Measurements from ENCODE around the gene ANKFN1.

The ANKFN1 gene

DNA sequence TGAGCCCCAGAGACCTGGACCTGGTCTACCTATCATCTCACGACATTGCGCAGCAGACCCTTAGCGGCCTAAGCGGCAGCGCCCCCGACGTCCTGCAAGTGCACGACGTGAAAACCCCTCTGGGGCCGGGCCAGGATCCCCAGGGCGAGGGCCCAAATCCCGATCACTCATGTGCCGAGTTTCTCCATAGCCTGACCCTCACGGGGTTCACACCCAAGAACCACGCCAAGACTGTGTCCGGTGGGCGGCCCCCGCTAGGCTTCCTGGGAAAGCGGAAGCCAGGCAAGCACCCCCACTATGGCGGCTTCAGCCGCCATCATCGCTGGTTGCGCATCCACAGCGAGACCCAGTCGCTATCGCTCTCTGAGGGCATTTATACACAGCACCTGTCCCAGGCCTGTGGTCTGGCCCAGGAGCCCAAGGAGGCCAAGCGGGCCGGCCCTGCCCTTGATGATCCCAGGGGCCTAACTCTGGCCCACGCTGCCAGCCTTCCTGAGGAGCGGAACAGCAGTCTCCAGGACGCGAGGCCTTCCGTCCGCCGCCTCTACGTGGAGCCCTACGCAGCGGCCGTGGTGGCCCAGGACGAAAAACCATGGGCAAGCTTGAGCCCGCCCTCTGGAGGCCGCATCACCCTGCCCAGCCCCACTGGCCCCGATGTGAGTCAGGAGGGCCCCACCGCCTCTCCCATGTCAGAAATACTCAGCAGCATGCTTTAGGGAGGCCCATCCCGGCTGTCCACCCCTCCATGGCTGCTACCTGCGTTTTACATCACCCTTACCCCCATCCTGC, 357.5 kb downstream of the ANKFN1 start:
- ChIA-PET POLR2A (no interaction called here), CTCF (interaction anchor here (3.1 kb wide), 1 partner anchor 11 kb away, joined by 13 read pairs; no protein-coding TSS in a partner anchor)
- no peak for TF ChIP-seq CTCF (IDR thresholded peaks at IDR 0.05; ENCODE audit: control extremely low read depth, extremely low read depth, low read depth, missing control alignments)
- DNase-seq (ENCODE audit: extremely low spot score): no peak

DNA sequence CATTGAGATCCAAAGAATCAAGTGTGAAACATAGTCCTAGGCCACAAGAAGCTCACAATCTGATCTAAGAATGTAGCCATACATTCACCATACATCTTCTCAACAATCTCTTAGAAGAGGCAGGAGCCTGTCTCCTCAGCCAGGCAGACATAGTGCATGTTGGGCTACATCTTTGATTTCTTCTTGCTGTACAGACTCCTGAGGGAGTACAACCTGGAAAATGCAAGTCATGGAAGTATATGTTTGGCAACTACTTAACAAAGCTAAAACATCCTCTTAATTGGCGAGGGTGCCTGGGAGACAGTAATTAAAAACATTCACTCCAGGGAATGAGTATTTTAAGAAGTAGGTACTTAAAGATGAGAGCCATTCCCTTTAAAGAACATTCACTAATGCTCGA, 361.0 kb downstream of the ANKFN1 start:
- no peak for DNase-seq (ENCODE audit: extremely low spot score)
- no peak for TF ChIP-seq CTCF (IDR thresholded peaks at IDR 0.05; ENCODE audit: control extremely low read depth, extremely low read depth, low read depth, missing control alignments)
- POLR2A ChIA-PET: no interaction called here
- CTCF ChIA-PET: interaction anchor here (1.0 to 1.8 kb wide), 4 partner anchors 10 to 15 kb away, joined by 3 to 9 read pairs (median 4); no protein-coding TSS in a partner anchor

GRCh38 chr17:56514899-56515298, 361.6 kb downstream of the ANKFN1 start:
- DNase-seq (ENCODE audit: extremely low spot score): no peak
- ChIA-PET POLR2A (no interaction called here), CTCF (interaction anchor here (1.6 to 1.8 kb wide), 3 partner anchors 11 to 15 kb away, joined by 4 to 9 read pairs (median 4); no protein-coding TSS in a partner anchor)
- no peak for TF ChIP-seq CTCF (IDR thresholded peaks at IDR 0.05; ENCODE audit: control extremely low read depth, extremely low read depth, low read depth, missing control alignments)

DNA sequence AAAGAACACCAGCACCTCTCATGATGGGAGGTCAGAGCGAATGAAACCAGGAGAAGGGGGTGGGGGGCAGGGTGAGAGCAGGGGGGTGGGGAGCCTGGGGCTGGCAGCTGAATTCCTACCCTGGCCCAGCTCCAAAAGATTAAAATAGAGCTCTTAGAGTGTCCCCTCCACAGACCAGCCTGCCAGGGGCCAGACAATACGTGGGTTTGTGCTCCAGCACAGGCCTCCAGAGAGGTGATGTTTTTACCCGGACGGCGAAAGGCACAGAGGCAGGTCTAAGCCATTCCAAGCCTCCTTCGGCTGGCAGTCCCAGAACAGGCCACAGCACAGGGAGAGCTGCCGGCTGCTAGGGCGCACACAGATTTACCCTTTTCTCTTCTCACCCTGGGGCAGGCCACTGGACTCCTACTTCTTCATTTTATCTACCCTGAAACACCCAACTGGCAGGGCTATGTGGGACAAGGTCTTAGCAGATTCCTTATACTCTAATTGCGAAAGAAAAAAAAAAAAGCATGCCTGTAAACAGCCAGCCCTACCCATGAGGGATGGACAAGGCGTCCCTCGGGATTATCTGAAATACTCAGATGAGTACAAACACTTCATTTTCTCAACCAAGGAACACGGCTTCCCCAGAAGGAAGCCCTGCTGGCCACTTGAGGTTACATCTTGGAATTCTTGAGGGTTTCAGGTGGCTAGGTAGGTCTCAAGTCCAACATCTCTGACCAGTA, 368.3 kb downstream of the ANKFN1 start:
- POLR2A ChIA-PET: no interaction called here

GRCh38 chr17:56523042-56523441, 369.8 kb downstream of the ANKFN1 start:
- DNase-seq (ENCODE audit: extremely low spot score): no peak

More for the DNA sequence above, 368.3 kb downstream of the ANKFN1 start:
- no peak for TF ChIP-seq CTCF (IDR thresholded peaks at IDR 0.05; ENCODE audit: control extremely low read depth, extremely low read depth, low read depth, missing control alignments)
- CTCF ChIA-PET: no interaction called here
- no peak for DNase-seq (ENCODE audit: extremely low spot score)

More at GRCh38 chr17:56523042-56523441, 369.8 kb downstream of the ANKFN1 start:
- ChIA-PET CTCF (interaction anchor here (1.1 kb wide), 1 partner anchor 14 kb away, joined by 3 read pairs; no protein-coding TSS in a partner anchor), POLR2A (no interaction called here)
- TF ChIP-seq CTCF (IDR thresholded peaks at IDR 0.05; ENCODE audit: control extremely low read depth, extremely low read depth, low read depth, missing control alignments): no peak
